Left lung (tissue), 10 donors: ENCODE data around the gene RFPL3. TPM values are rescaled to one million over a fixed set of nuclear protein-coding genes. Genes with fewer than 3 reads are reported as not detected.
A peak's percentile ranks its signal among the peaks of the same experiment; 100 is the strongest.

ENCODE experiments used
- ATAC-seq: fragments of 200-7000 bp; cut with Tn5 transposase; one replicate; pipeline ENCODE4 v1.9.1; 2020; ENCODE audit warnings: moderate library complexity
- DNase-seq, 4 donors: peaks; one replicate each; pipeline ENCODE4 v3.0.0-alpha.2; 2013 to 2020
- H3K27ac ChIP-seq, 2 donors: fragments of 200-600 bp; sonication (generic) in 1 of 2; one replicate each; pipeline versions ENCODE4 v1.5.0 to v1.8.0; 2020 to 2021
- H3K27me3 ChIP-seq, 2 donors: fragments of 200-600 bp; sonication (generic) in 1 of 2; one replicate each; pipeline versions ENCODE4 v1.5.0 to v1.8.0; 2020 to 2021
- H3K36me3 ChIP-seq, 2 donors: fragments of 200-600 bp; sonication (generic) in 1 of 2; one replicate each; pipeline versions ENCODE4 v1.5.0 to v1.8.0; 2020 to 2021
- H3K4me1 ChIP-seq, 2 donors: fragments of 200-600 bp; one replicate each; pipeline ENCODE4 v1.8.0; 2021
- H3K4me3 ChIP-seq, 2 donors: fragments of 200-600 bp; sonication (generic) in 1 of 2; one replicate each; pipeline versions ENCODE4 v1.5.0 to v1.8.0; 2020 to 2021; ENCODE audit warnings: mild to moderate bottlenecking in 1 of 2
- H3K9me3 ChIP-seq, 2 donors: fragments of 200-600 bp; sonication (generic) in 1 of 2; one replicate each; pipeline versions ENCODE4 v1.5.0 to v1.8.0; 2020 to 2021
- CTCF ChIP-seq, 2 donors: fragments of 200-600 bp; sonication (generic) in 1 of 2; IDR thresholded peaks; one replicate each; pipeline versions ENCODE4 v1.5.0 to v1.8.0; 2021; ENCODE audit warnings: antibody characterized with exemption in 2 of 2
- intact Hi-C, 2 donors: fragments of 100-400 bp; cut with DNase I; formaldehyde crosslinking; loops; one replicate each; pipeline versions ENCODE4 v1.11.2 to v1.14.2; 2022
- polyA plus RNA-seq, 6 donors: library from polyadenylated mRNA; unstranded; fragments of 120-200 nt; gene quantifications; one replicate each; pipeline ENCODE4 v1.2.1, GENCODE V29; 2013; ENCODE audit not compliant: insufficient read length in 6 of 6
- total RNA-seq, 2 donors: library from RNA; stranded (reverse); fragmentation: NEBNext Ultra II Directional; extraction: Animal tissue kit (Norgen Biotek cat#: 25700); gene quantifications; one replicate each; pipeline ENCODE4 v1.2.1, GENCODE V29; 2021
- donor health status: DM: no; HTN: yes; CAD: no.
- donor health status: DM: no; HTN: no; CAD: no.

RFPL3 gene
- total and polyA plus RNA-seq, 8 donors: 0.24 TPM; not detected in 7

DNA sequence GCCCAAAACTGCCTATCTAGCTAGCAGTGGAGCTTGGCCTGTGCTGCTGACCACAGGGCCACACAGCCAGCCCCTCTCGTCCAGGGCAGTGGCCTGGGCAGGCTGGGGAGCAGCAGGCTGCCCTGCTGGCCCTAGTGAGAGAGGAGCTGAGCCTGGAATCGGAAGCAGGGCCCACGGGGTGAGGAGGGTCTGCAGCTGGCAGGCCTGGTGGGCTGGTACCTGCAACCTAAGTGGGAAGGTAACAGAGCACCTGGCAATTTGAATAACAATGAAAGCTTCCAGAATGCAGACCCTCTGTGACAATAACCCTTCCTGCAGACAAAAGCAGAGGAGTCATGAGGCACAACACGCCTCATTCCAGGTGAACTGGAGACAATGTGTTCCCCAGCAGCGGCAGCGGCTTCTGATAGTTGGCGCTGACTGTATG lies 31.8 kb upstream of the RFPL3 start:
- ATAC-seq (no peak), DNase-seq (peak in 1 of 4 donors; percentile 50)
- H3K27me3 ChIP-seq: peaks cover 0 to 1% of the 10 kb centered on the region in 2 donors
- H3K9me3 ChIP-seq: no peaks in the 10 kb centered on the region
- H3K27ac ChIP-seq: no peak overlapping the region
- intact Hi-C loops: no loop called here
- TF ChIP-seq CTCF (IDR thresholded peaks at IDR 0.05): no peak
- no peak overlapping the region for H3K4me3 ChIP-seq
- H3K4me1 ChIP-seq: no peaks in the 10 kb centered on the region
- H3K36me3 ChIP-seq: no peaks in the 10 kb centered on the region

- no peak overlapping the region for H3K4me3 ChIP-seq
- H3K4me1 ChIP-seq: no peaks in the 10 kb centered on the region
- H3K27me3 ChIP-seq: peaks cover 0 to 6% of the 10 kb centered on the region in 2 donors
- H3K27ac ChIP-seq: no peak overlapping the region
- no peaks in the 10 kb centered on the region for H3K36me3 ChIP-seq
- intact Hi-C loops: no loop called here
- no peak for ATAC-seq
- no peak for TF ChIP-seq CTCF (IDR thresholded peaks at IDR 0.05)
- H3K9me3 ChIP-seq: no peaks in the 10 kb centered on the region
- peak in 1 of 4 donors; percentile 46 for DNase-seq
Measured at GRCh38 chr22:32326647-32327046, 31.0 kb upstream of the RFPL3 start.

DNA sequence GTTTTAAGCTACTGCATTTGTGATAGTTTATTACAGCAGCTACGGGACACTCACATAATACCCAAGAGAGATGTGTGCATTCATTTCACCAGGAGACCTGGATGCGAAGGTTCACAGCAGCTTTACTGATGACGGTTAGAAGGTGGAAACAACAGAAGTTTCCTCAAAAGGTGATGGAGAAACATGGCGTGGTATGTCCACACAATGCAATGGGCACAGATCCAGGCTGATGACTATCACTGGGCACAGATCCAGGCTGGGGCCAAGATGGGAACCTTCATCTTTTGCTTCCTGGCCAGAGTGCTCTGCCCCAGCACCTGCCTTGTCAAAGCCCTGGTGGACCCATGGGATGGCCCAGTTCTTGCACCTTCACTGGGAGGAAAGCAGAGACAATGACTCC lies 30.6 kb upstream of the RFPL3 start:
- H3K4me3 ChIP-seq: no peak overlapping the region
- DNase-seq (no peak), ATAC-seq (no peak)
- no peaks in the 10 kb centered on the region for H3K36me3 ChIP-seq
- no peaks in the 10 kb centered on the region for H3K4me1 ChIP-seq
- intact Hi-C loops: no loop called here
- TF ChIP-seq CTCF (IDR thresholded peaks at IDR 0.05): no peak
- no peak overlapping the region for H3K27ac ChIP-seq
- peaks cover 0 to 10% of the 10 kb centered on the region in 2 donors for H3K27me3 ChIP-seq
- H3K9me3 ChIP-seq: no peaks in the 10 kb centered on the region

DNA sequence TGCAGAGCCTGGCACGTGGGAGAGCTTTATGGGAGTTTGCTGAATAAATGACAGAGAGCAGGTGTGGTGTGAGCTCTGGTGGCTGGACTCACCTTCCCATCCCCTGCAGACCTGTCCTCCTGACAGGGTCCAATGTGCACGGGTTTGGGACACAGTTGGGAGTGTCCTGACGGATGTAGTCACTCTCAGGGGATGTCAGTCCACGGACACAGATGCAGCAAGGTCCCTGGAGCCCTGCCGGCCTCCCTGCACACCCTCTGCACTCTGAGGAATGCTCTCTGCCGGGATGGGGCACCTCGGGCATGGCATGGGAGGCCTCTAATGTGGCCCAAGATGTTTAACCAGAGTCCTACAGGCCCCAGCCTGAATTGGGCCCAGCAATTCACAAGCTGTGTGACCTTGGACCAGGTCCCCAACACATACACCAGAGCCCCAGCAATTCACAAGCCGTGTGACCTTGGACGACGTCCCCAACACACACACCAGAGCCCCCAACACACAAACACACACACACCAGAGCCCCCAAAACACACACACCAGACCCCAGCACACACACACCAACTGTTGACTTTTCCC lies 30.0 kb upstream of the RFPL3 start:
- intact Hi-C loops: no loop called here
- H3K27ac ChIP-seq: no peak overlapping the region
- H3K9me3 ChIP-seq: no peaks in the 10 kb centered on the region
- H3K27me3 ChIP-seq: peaks cover 0 to 11% of the 10 kb centered on the region in 2 donors
- H3K4me1 ChIP-seq: no peaks in the 10 kb centered on the region
- no peaks in the 10 kb centered on the region for H3K36me3 ChIP-seq
- DNase-seq (peak in 1 of 4 donors; percentile 55), ATAC-seq (no peak)
- no peak overlapping the region for H3K4me3 ChIP-seq
- no peak for TF ChIP-seq CTCF (IDR thresholded peaks at IDR 0.05)

GRCh38 chr22:32328306-32329201 lies 29.1 kb upstream of the RFPL3 start:
- Histone ChIP-seq H3K27ac (no peak overlapping the region), H3K4me3 (no peak overlapping the region), H3K4me1 (no peaks in the 10 kb centered on the region), H3K9me3 (no peaks in the 10 kb centered on the region), H3K27me3 (peaks cover 0 to 19% of the 10 kb centered on the region in 2 donors), H3K36me3 (no peaks in the 10 kb centered on the region)
- ATAC-seq: no peak
- peak in 1 of 4 donors; percentile 41 for DNase-seq
- no peak for TF ChIP-seq CTCF (IDR thresholded peaks at IDR 0.05)
- intact Hi-C loops: no loop called here
